Measurements from ENCODE around the gene TIAM1.
"Not testable (repeated sequence)": the region's sequence is repeated elsewhere in the genome, so short reads cannot be mapped to it uniquely, and the experiment has no call there.

TIAM1 gene

DNA sequence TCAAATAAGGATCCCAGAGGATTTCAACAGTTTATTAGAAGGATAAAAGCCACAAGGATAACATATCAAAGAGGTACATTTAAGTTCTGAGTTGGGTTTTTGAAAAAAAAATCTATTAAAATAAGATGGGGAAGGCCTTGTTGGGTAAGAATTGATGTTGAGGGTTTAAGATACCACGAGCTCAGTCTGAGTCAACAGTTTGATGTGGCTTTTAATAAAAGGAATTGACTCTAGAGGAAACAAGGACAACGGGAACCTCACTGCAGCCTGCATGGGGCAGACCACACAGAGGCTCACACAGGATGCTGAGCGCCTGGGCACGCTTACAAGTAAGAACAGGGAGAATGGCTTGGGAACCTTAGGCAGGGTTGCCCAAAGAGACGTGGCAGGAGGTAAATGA is 107.5 kb downstream of the TIAM1 start:
- H3K36me3 ChIP-seq (ENCODE audit: control insufficient read depth in 1 of 2, insufficient read depth in 2 of 2, low read length in 2 of 2): no peaks in the 10 kb centered on the region
- no peak overlapping the region for H3K4me3 ChIP-seq (ENCODE audit: low read depth in 1 of 2, low read length in 2 of 2)
- no peaks in the 10 kb centered on the region for H3K4me1 ChIP-seq (ENCODE audit: control insufficient read depth in 1 of 2, insufficient read depth in 2 of 2, low read length in 2 of 2)
- no peaks in the 10 kb centered on the region for H3K27me3 ChIP-seq (ENCODE audit: control insufficient read depth in 1 of 2, insufficient read depth in 2 of 2, low read length in 2 of 2)
- H3K9me3 ChIP-seq (ENCODE audit: control insufficient read depth in 1 of 2, low read length in 2 of 2): peaks cover 0 to 13% of the 10 kb centered on the region in 2 donors
- no peak overlapping the region for H3K9ac ChIP-seq (ENCODE audit: low read depth in 1 of 2, low read length in 2 of 2)
- no peak overlapping the region for H3K27ac ChIP-seq (ENCODE audit: low read depth, low read length)

DNA sequence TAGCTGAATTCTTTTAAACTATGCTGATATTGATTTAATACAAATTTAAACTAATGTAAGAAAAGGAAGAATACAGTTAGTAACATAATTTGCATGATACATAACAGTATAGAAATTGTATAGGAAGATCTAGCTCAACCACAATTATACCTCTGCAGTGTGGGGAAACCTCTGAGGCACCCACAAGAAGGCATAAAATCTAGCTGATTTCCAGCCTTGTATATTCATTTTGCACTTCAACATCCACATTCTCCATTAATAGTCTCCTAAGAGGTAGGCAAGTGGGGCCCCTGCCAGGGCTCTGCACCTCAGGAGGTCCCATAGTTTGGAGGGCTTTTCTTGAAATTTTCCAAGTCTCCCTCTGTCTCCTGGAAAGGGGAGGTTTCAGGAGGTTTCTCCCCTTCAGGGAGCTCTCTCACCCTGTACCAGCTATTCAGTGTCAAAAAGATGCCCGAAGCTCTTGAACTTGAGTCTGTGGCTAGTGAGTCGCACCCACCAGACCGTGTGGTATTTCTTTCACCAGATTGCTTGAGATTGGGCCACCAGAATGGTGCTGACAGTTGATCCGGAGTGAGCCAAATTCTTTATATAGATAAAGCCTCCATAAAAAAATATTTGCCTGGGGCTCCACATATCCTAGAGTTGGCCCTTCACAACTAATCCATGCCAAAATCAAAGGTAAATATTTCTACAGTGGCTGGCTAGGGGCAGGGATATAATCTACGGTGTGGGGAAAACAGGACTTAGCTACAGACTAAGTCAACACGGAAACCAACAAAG is 108.2 kb downstream of the TIAM1 start:
- H3K4me1 ChIP-seq (ENCODE audit: control insufficient read depth in 1 of 2, insufficient read depth in 2 of 2, low read length in 2 of 2): no peaks in the 10 kb centered on the region
- H3K4me3 ChIP-seq (ENCODE audit: low read depth in 1 of 2, low read length in 2 of 2): no peak overlapping the region
- H3K9ac ChIP-seq (ENCODE audit: low read depth in 1 of 2, low read length in 2 of 2): no peak overlapping the region
- H3K36me3 ChIP-seq (ENCODE audit: control insufficient read depth in 1 of 2, insufficient read depth in 2 of 2, low read length in 2 of 2): no peaks in the 10 kb centered on the region
- peaks cover 0 to 11% of the 10 kb centered on the region in 2 donors for H3K9me3 ChIP-seq (ENCODE audit: control insufficient read depth in 1 of 2, low read length in 2 of 2)
- no peak overlapping the region for H3K27ac ChIP-seq (ENCODE audit: low read depth, low read length)
- no peaks in the 10 kb centered on the region for H3K27me3 ChIP-seq (ENCODE audit: control insufficient read depth in 1 of 2, insufficient read depth in 2 of 2, low read length in 2 of 2)

GRCh38 chr21:31234936-31235335 is 109.1 kb downstream of the TIAM1 start:
- Histone ChIP-seq H3K27ac (ENCODE audit: low read depth, low read length) (no peak overlapping the region), H3K9ac (ENCODE audit: low read depth in 1 of 2, low read length in 2 of 2) (no peak overlapping the region), H3K36me3 (ENCODE audit: control insufficient read depth in 1 of 2, insufficient read depth in 2 of 2, low read length in 2 of 2) (no peaks in the 10 kb centered on the region), H3K9me3 (ENCODE audit: control insufficient read depth in 1 of 2, low read length in 2 of 2) (peaks cover 0 to 4% of the 10 kb centered on the region in 2 donors), H3K27me3 (ENCODE audit: control insufficient read depth in 1 of 2, insufficient read depth in 2 of 2, low read length in 2 of 2) (no peaks in the 10 kb centered on the region), H3K4me1 (ENCODE audit: control insufficient read depth in 1 of 2, insufficient read depth in 2 of 2, low read length in 2 of 2) (no peaks in the 10 kb centered on the region), H3K4me3 (ENCODE audit: low read depth in 1 of 2, low read length in 2 of 2) (no peak overlapping the region)

- H3K27ac ChIP-seq (ENCODE audit: low read depth, low read length): no peak overlapping the region
- H3K9ac ChIP-seq (ENCODE audit: low read depth in 1 of 2, low read length in 2 of 2): no peak overlapping the region
- no peaks in the 10 kb centered on the region for H3K4me1 ChIP-seq (ENCODE audit: control insufficient read depth in 1 of 2, insufficient read depth in 2 of 2, low read length in 2 of 2)
- no peak overlapping the region for H3K4me3 ChIP-seq (ENCODE audit: low read depth in 1 of 2, low read length in 2 of 2)
- peaks cover 0 to 4% of the 10 kb centered on the region in 2 donors for H3K9me3 ChIP-seq (ENCODE audit: control insufficient read depth in 1 of 2, low read length in 2 of 2)
- H3K27me3 ChIP-seq (ENCODE audit: control insufficient read depth in 1 of 2, insufficient read depth in 2 of 2, low read length in 2 of 2): no peaks in the 10 kb centered on the region
- H3K36me3 ChIP-seq (ENCODE audit: control insufficient read depth in 1 of 2, insufficient read depth in 2 of 2, low read length in 2 of 2): no peaks in the 10 kb centered on the region
Measured at GRCh38 chr21:31233711-31234110, 110.3 kb downstream of the TIAM1 start.

DNA sequence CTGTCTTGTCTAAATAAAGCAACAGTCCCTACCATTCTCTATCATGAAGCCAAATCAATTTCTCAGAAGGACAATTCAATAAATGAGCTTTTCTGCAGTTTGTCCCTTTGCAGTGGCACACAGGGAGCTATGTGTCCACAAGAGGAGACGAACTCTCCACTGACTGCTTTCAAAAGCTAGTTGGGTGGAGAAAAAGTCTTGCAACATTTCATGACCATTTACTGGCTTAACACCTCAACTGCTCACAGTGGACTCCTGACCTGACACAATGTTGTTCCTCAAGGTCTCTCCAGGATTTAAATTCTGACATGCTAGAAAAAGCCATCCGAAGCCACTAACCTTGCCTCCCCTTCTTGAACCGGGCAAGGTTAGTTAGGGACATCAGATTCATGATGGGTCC is 111.7 kb downstream of the TIAM1 start:
- H3K4me1 ChIP-seq (ENCODE audit: control insufficient read depth in 1 of 2, insufficient read depth in 2 of 2, low read length in 2 of 2): no peaks in the 10 kb centered on the region
- H3K9ac ChIP-seq (ENCODE audit: low read depth in 1 of 2, low read length in 2 of 2): no peak overlapping the region
- H3K27me3 ChIP-seq (ENCODE audit: control insufficient read depth in 1 of 2, insufficient read depth in 2 of 2, low read length in 2 of 2): no peaks in the 10 kb centered on the region
- no peak overlapping the region for H3K4me3 ChIP-seq (ENCODE audit: low read depth in 1 of 2, low read length in 2 of 2)
- peaks cover 0 to 4% of the 10 kb centered on the region in 2 donors for H3K9me3 ChIP-seq (ENCODE audit: control insufficient read depth in 1 of 2, low read length in 2 of 2)
- no peaks in the 10 kb centered on the region for H3K36me3 ChIP-seq (ENCODE audit: control insufficient read depth in 1 of 2, insufficient read depth in 2 of 2, low read length in 2 of 2)
- no peak overlapping the region for H3K27ac ChIP-seq (ENCODE audit: low read depth, low read length)

DNA sequence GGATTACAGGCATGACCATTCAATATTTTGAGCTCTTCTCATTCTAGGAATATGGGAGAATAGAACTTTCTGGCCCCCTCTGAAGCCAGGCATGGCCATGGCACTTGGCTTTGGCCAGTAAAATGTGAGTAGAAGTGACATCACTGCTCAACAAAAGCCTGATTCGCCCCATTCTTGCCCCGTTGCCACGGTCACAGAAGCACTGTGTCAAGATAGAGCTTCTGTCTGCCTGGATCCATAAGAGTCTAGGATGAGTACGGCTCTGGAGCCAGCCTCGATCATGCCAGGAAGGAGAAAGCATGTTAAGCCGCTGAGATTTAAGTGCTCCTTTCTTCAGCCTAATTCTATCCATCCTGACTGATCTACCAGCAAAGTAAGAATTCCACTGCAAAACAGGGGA is 113.1 kb downstream of the TIAM1 start:
- H3K27ac ChIP-seq (ENCODE audit: low read depth, low read length): no peak overlapping the region
- H3K27me3 ChIP-seq (ENCODE audit: control insufficient read depth in 1 of 2, insufficient read depth in 2 of 2, low read length in 2 of 2): no peaks in the 10 kb centered on the region
- no peaks in the 10 kb centered on the region for H3K36me3 ChIP-seq (ENCODE audit: control insufficient read depth in 1 of 2, insufficient read depth in 2 of 2, low read length in 2 of 2)
- H3K4me1 ChIP-seq (ENCODE audit: control insufficient read depth in 1 of 2, insufficient read depth in 2 of 2, low read length in 2 of 2): no peaks in the 10 kb centered on the region
- no peak overlapping the region for H3K4me3 ChIP-seq (ENCODE audit: low read depth in 1 of 2, low read length in 2 of 2)
- H3K9me3 ChIP-seq (ENCODE audit: control insufficient read depth in 1 of 2, low read length in 2 of 2): peaks cover 0 to 4% of the 10 kb centered on the region in 2 donors
- H3K9ac ChIP-seq (ENCODE audit: low read depth in 1 of 2, low read length in 2 of 2): no peak overlapping the region

DNA sequence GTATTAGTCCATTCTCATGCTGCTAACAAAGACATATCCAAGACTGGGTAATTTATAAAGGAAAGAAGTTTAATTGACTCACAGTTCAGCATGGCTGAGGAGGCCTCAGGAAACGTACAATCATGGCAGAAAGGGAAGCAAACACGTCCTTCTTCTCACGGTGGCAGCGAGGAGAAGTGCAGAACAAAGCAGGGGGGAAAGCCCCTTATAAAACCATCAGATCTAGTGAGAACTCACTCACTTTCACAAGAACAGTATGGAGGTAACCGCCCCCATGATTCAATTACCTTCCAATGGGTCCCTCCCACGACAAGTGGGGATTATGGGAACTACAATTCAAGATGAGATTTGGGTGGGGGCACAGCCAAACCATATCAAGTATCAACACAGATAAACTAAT is 115.3 kb downstream of the TIAM1 start:
- H3K4me1 ChIP-seq (ENCODE audit: control insufficient read depth in 1 of 2, insufficient read depth in 2 of 2, low read length in 2 of 2); H3K4me3 ChIP-seq (ENCODE audit: low read depth in 1 of 2, low read length in 2 of 2); H3K27ac ChIP-seq (ENCODE audit: low read depth, low read length); H3K36me3 ChIP-seq (ENCODE audit: control insufficient read depth in 1 of 2, insufficient read depth in 2 of 2, low read length in 2 of 2); H3K9me3 ChIP-seq (ENCODE audit: control insufficient read depth in 1 of 2, low read length in 2 of 2); H3K27me3 ChIP-seq (ENCODE audit: control insufficient read depth in 1 of 2, insufficient read depth in 2 of 2, low read length in 2 of 2); H3K9ac ChIP-seq (ENCODE audit: low read depth in 1 of 2, low read length in 2 of 2): not testable (repeated sequence)

DNA sequence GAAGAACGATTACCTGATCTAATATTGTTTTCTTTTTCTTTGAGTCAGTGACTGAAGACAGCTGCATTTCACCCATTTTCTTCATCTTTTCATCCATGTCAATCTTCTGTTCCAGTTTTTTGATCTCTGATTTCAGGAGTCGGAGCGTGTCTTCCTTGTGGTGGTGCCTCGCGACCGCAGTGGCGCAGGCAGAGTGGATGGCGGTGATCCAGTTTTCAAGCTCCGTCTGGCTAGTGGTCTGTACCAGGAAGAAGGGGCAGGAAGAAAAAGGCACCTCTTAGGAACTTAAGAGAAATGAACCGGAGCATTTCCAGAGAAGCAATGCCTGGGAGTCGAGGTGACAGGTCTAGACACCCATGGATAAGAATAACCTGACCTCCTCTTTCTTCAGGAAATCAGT is 118.3 kb downstream of the TIAM1 start:
- H3K4me1 ChIP-seq (ENCODE audit: control insufficient read depth in 1 of 2, insufficient read depth in 2 of 2, low read length in 2 of 2): no peaks in the 10 kb centered on the region
- no peaks in the 10 kb centered on the region for H3K27me3 ChIP-seq (ENCODE audit: control insufficient read depth in 1 of 2, insufficient read depth in 2 of 2, low read length in 2 of 2)
- H3K27ac ChIP-seq (ENCODE audit: low read depth, low read length): no peak overlapping the region
- H3K4me3 ChIP-seq (ENCODE audit: low read depth in 1 of 2, low read length in 2 of 2): no peak overlapping the region
- H3K9ac ChIP-seq (ENCODE audit: low read depth in 1 of 2, low read length in 2 of 2): no peak overlapping the region
- H3K36me3 ChIP-seq (ENCODE audit: control insufficient read depth in 1 of 2, insufficient read depth in 2 of 2, low read length in 2 of 2): no peaks in the 10 kb centered on the region
- H3K9me3 ChIP-seq (ENCODE audit: control insufficient read depth in 1 of 2, low read length in 2 of 2): no peaks in the 10 kb centered on the region

GRCh38 chr21:31222142-31222541 is 121.9 kb downstream of the TIAM1 start:
- no peaks in the 10 kb centered on the region for H3K36me3 ChIP-seq (ENCODE audit: control insufficient read depth in 1 of 2, insufficient read depth in 2 of 2, low read length in 2 of 2)
- H3K27me3 ChIP-seq (ENCODE audit: control insufficient read depth in 1 of 2, insufficient read depth in 2 of 2, low read length in 2 of 2): no peaks in the 10 kb centered on the region
- H3K27ac ChIP-seq (ENCODE audit: low read depth, low read length): no peak overlapping the region
- no peaks in the 10 kb centered on the region for H3K9me3 ChIP-seq (ENCODE audit: control insufficient read depth in 1 of 2, low read length in 2 of 2)
- no peaks in the 10 kb centered on the region for H3K4me1 ChIP-seq (ENCODE audit: control insufficient read depth in 1 of 2, insufficient read depth in 2 of 2, low read length in 2 of 2)
- H3K9ac ChIP-seq (ENCODE audit: low read depth in 1 of 2, low read length in 2 of 2): no peak overlapping the region
- H3K4me3 ChIP-seq (ENCODE audit: low read depth in 1 of 2, low read length in 2 of 2): no peak overlapping the region

DNA sequence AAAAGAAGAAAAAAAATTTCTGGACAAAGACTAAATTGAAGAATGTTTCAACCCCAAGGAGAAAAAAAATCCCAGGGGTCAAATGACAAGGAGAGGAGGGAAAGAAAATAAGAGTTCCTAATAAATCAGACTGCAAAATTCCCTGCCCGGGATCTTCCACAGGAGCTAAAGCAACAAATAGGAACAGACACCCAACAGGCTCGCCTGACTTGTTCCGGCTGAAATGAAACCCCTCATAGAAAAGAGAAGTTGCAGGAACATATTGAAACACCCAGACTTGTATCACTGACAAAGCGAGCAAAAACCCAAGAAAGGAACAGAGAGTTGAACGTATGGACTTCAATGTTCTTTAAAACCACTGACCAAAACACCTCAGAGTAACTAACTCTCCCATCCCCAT is 123.0 kb downstream of the TIAM1 start:
- H3K4me3 ChIP-seq (ENCODE audit: low read depth in 1 of 2, low read length in 2 of 2): no peak overlapping the region
- H3K27ac ChIP-seq (ENCODE audit: low read depth, low read length): no peak overlapping the region
- no peaks in the 10 kb centered on the region for H3K36me3 ChIP-seq (ENCODE audit: control insufficient read depth in 1 of 2, insufficient read depth in 2 of 2, low read length in 2 of 2)
- H3K4me1 ChIP-seq (ENCODE audit: control insufficient read depth in 1 of 2, insufficient read depth in 2 of 2, low read length in 2 of 2): no peaks in the 10 kb centered on the region
- H3K27me3 ChIP-seq (ENCODE audit: control insufficient read depth in 1 of 2, insufficient read depth in 2 of 2, low read length in 2 of 2): no peaks in the 10 kb centered on the region
- H3K9me3 ChIP-seq (ENCODE audit: control insufficient read depth in 1 of 2, low read length in 2 of 2): no peaks in the 10 kb centered on the region
- no peak overlapping the region for H3K9ac ChIP-seq (ENCODE audit: low read depth in 1 of 2, low read length in 2 of 2)

All from duodenal mucosa (tissue), 2 donors.